Adrenal gland (tissue), 12 donors: ENCODE results near the gene TPRG1. TPM values are rescaled to one million over a fixed set of nuclear protein-coding genes. Genes with fewer than 3 reads are reported as not detected.

Experiments used
- DNase-seq, 7 donors: peaks; one replicate each; pipeline ENCODE4 v3.0.0-alpha.2; 2019 to 2020
- H3K27ac ChIP-seq, 5 donors: fragments of 200-600 bp; sonication (generic) in 4 of 5; 1 replicate in 3 of 5; 2 replicates in 2 of 5; pipeline versions ENCODE4 v1.5.1 to v1.8.0; 2016 to 2020; ENCODE audit warnings: mild to moderate bottlenecking in 1 of 5
- H3K27me3 ChIP-seq: fragments of 200-600 bp; 2 replicates; pipeline ENCODE4 v1.8.0; 2021
- H3K36me3 ChIP-seq, 2 donors: fragments of 200-600 bp; replicated peaks in 1 of 2; 1 replicate in 1 of 2; 2 replicates in 1 of 2; pipeline versions ENCODE4 v1.5.1 to v1.8.0; 2018 to 2022
- H3K4me1 ChIP-seq, 2 donors: fragments of 200-600 bp; replicated peaks in 1 of 2; 1 replicate in 1 of 2; 2 replicates in 1 of 2; pipeline versions ENCODE4 v1.5.1 to v1.8.0; 2018 to 2021
- H3K4me3 ChIP-seq, 4 donors: fragments of 200-600 bp; sonication (generic) in 3 of 4; one replicate each; pipeline ENCODE4 v1.5.1; 2016 to 2018
- H3K9me3 ChIP-seq, 3 donors: fragments of 200-600 bp; sonication (generic) in 1 of 3; replicated peaks in 1 of 3; 1 replicate in 2 of 3; 2 replicates in 1 of 3; pipeline versions ENCODE4 v1.5.1 to v1.8.0; 2016 to 2021
- CTCF ChIP-seq, 6 experiments: fragments of 450-650 bp in 4 of 6; fragments of 200-600 bp in 2 of 6; sonication (generic) in 1 of 6; IDR thresholded peaks; 1 replicate in 5 of 6; 2 replicates in 1 of 6; pipeline versions ENCODE4 v1.5.1 to v1.8.0; 2016 to 2021; ENCODE audit warnings: antibody characterized with exemption in 6 of 6, mild to moderate bottlenecking in 2 of 6, moderate library complexity in 1 of 6
- POLR2A ChIP-seq, 2 donors: fragments of 450-650 bp; IDR thresholded peaks; one replicate each; pipeline ENCODE4 v1.6.1; 2017; ENCODE audit warnings: antibody characterized with exemption in 2 of 2, mild to moderate bottlenecking in 2 of 2, moderate library complexity in 1 of 2
- WGBS, 4 donors: extraction: QIAGEN DNeasy Blood & Tissue Kit in 2 of 4; methylation state at CpG; one replicate each; pipeline versions ENCODE4 v1.1.5 to v1.1.7; 2013 to 2017; 5-methylcytosine and 5-hydroxymethylcytosine counted together
- intact Hi-C, 2 donors: fragments of 100-400 bp; cut with DNase I; formaldehyde crosslinking; loops; one replicate each; pipeline versions ENCODE4 v1.14.1 to v1.15.0; 2022 to 2023
- polyA plus RNA-seq, 3 donors: library from polyadenylated mRNA; stranded (reverse); fragments of 200-250 nt in 2 of 3; fragments of 350-450 nt in 1 of 3; fragmentation: Illumina TruSeq in 1 of 3; extraction: RNeasy Lipid Tissue Mini Kit (QIAGEN cat#74804) in 1 of 3; gene quantifications; one replicate each; pipeline ENCODE4 v1.2.3, GENCODE V29; 2013 to 2014
- total RNA-seq, 9 donors: library from RNA; depleted of rRNA in 4 of 9; stranded (reverse); fragments of >200 nt in 4 of 9; fragments of 120-200 nt in 1 of 9; fragmentation: NEBNext Ultra II Directional in 1 of 9; extraction: Animal tissue kit (Norgen Biotek cat#: 25700) in 1 of 9; gene quantifications; one replicate each; pipeline versions ENCODE4 v1.1.0 to v1.2.4, GENCODE V29; 2013 to 2023
- donor health status: healthy with polysubstance abuse.
- donor health status: Bipolar disorder and iron deficiency.
- donor health status: DM: yes; HTN: yes; CAD: no.
- donor health status: DM: no; HTN: no; CAD: no.
- donor health status: DM: no; HTN: no; CAD: no.
- donor health status: DM: yes; HTN: yes; CAD: no.

The TPRG1 gene
- total and polyA plus RNA-seq, 12 donors = 2.6 to 9.4 (median 3.9) TPM

DNA sequence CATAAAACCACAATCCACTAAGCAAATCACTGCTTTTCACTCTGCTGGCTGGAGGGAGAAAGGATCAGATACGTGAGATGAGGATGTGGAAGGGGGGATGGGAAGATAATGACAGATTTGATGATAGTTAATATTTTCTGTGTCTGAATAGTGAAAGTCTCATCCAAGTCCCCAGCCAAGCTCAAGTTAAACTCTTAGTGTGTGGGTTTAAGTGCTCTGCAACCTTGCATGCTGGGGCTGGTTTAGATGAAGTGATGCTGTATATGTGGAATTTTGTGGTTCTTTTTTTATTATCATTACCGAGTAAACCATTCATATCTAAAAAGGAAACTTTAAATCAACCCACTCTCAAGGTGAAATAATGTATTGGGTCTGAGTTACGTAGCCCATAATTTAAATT lies 111.0 kb downstream of the TPRG1 start:
- Histone ChIP-seq H3K36me3 (no peaks in the 10 kb centered on the region), H3K4me3 (no peak overlapping the region), H3K4me1 (no peaks in the 10 kb centered on the region), H3K9me3 (peaks cover 0 to 5% (median 0%) of the 10 kb centered on the region in 3 donors), H3K27ac (no peak overlapping the region), H3K27me3 (no peaks in the 10 kb centered on the region)
- TF ChIP-seq CTCF (IDR thresholded peaks at IDR 0.05) = no peak
- no peak for TF ChIP-seq POLR2A (IDR thresholded peaks at IDR 0.05)
- DNase-seq = no peak
- intact Hi-C loops = no loop called here
- 69 to 80% (median 77%) methylated on average over 3 of the region's 3 CpGs for WGBS, 4 donors

DNA sequence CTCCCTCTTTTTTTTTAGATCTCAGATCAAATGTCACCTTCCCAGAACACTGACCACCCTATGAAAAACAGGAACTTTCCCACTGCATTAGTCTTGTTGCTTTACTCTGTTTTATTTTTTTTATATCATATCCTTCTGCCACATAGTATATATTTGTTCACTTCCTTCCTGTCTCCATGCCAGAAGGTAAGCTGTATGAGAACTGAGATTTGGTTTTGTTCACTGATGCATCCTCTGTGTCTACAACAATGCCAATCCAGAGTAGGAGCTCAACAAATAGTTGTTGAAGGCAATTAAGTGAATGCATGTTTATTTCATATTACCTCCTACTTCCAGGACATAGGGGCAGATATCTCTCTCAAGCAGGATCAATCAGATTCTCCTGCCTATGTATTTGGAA lies 114.4 kb downstream of the TPRG1 start:
- Histone ChIP-seq H3K36me3 (no peaks in the 10 kb centered on the region), H3K27me3 (no peaks in the 10 kb centered on the region), H3K4me3 (no peak overlapping the region), H3K4me1 (no peaks in the 10 kb centered on the region), H3K27ac (no peak overlapping the region), H3K9me3 (peaks cover 0 to 5% (median 0%) of the 10 kb centered on the region in 3 donors)
- TF ChIP-seq POLR2A (IDR thresholded peaks at IDR 0.05) = no peak
- DNase-seq = no peak
- intact Hi-C loops = no loop called here

- intact Hi-C loops = no loop called here
- Histone ChIP-seq H3K27me3 (no peaks in the 10 kb centered on the region), H3K9me3 (peaks cover 0 to 5% (median 0%) of the 10 kb centered on the region in 3 donors), H3K4me1 (no peaks in the 10 kb centered on the region), H3K4me3 (no peak overlapping the region), H3K36me3 (no peaks in the 10 kb centered on the region), H3K27ac (no peak overlapping the region)
- 74 to 87% (median 83%) methylated on average over 5 of the region's 5 CpGs for WGBS, 4 donors
- TF ChIP-seq CTCF (IDR thresholded peaks at IDR 0.05) (no peak), POLR2A (IDR thresholded peaks at IDR 0.05) (no peak)
- no peak for DNase-seq
These were observed 115.1 kb downstream of the TPRG1 start for GRCh38 chr3:189286916-189287315.

GRCh38 chr3:189288348-189289235 lies 116.8 kb downstream of the TPRG1 start:
- no peak for TF ChIP-seq POLR2A (IDR thresholded peaks at IDR 0.05)
- TF ChIP-seq CTCF (IDR thresholded peaks at IDR 0.05) = no peak
- 84 to 89% (median 85%) methylated on average over 7 of the region's 7 CpGs for WGBS, 4 donors
- intact Hi-C loops = no loop called here

GRCh38 chr3:189289251-189289650 lies 117.5 kb downstream of the TPRG1 start:
- Histone ChIP-seq H3K4me1 (no peaks in the 10 kb centered on the region), H3K27me3 (no peaks in the 10 kb centered on the region), H3K9me3 (no peaks in the 10 kb centered on the region), H3K4me3 (no peak overlapping the region), H3K36me3 (no peaks in the 10 kb centered on the region), H3K27ac (no peak overlapping the region)
- WGBS, 4 donors = 89 to 99% (median 92%) methylated on average over 2 of the region's 2 CpGs
- DNase-seq = no peak
- no peak for TF ChIP-seq CTCF (IDR thresholded peaks at IDR 0.05)
- no peak for TF ChIP-seq POLR2A (IDR thresholded peaks at IDR 0.05)
- intact Hi-C loops = no loop called here

More at GRCh38 chr3:189288348-189289235, 116.8 kb downstream of the TPRG1 start:
- Histone ChIP-seq H3K4me1 (no peaks in the 10 kb centered on the region), H3K9me3 (no peaks in the 10 kb centered on the region), H3K27ac (no peak overlapping the region), H3K36me3 (no peaks in the 10 kb centered on the region), H3K27me3 (no peaks in the 10 kb centered on the region), H3K4me3 (no peak overlapping the region)
- DNase-seq = no peak
